ENCODE results near the gene NT5C3A. TPM values are rescaled to one million over a fixed set of nuclear protein-coding genes. Genes with fewer than 3 reads are reported as not detected.

Gene NT5C3A
- total and polyA plus RNA-seq, 9 of the 15 experiments (the other 6 are each of a cell fraction or from before 2014, with no cell fraction given): 18.6 to 60.1 (median 40.0) TPM

- TF ChIP-seq RB1 (IDR thresholded peaks at IDR 0.05; ENCODE audit: low read depth) (0 out of 2 replicates have a peak, but pooled peaks have one; percentile 0), CTBP1 (IDR thresholded peaks at IDR 0.05; ENCODE audit: borderline replicate concordance) (peak; percentile 67), NR2C2 (CRISPR knock-in tag; IDR thresholded peaks at IDR 0.05) (no peak), NR2C2 (tag; IDR thresholded peaks at IDR 0.05) (peak; percentile 65; the same call in 1 of the 2 replicates), HMGN3 (IDR thresholded peaks at IDR 0.05; ENCODE audit: borderline replicate concordance, extremely low read depth, insufficient read length, low read depth, low read length) (peak; percentile 14), ZNF232 (CRISPR knock-in tag; IDR thresholded peaks at IDR 0.05) (0 out of 2 replicates have a peak, but pooled peaks have one; percentile 41), CBFA2T2 (conservative IDR thresholded peaks at IDR 0.05) (no peak), SIN3A (IDR thresholded peaks at IDR 0.05; ENCODE audit: borderline replicate concordance in 2 of 2, control insufficient read depth in 1 of 2, low read depth in 2 of 2, low read length in 2 of 2) (peak; percentile 10 to 67; a peak in 1 of 4 replicates), ZNF212 (CRISPR knock-in tag; IDR thresholded peaks at IDR 0.05) (no peak), REST (IDR thresholded peaks at IDR 0.05; ENCODE audit: borderline replicate concordance) (no peak), REST (CRISPR knock-in tag; IDR thresholded peaks at IDR 0.05; ENCODE audit: low read depth) (0 out of 2 replicates have a peak, but pooled peaks have one; percentile 18), POLR2G (IDR thresholded peaks at IDR 0.05; ENCODE audit: low read depth, low read length) (peak; percentile 85), FOXK2 (conservative IDR thresholded peaks at IDR 0.05 in 1 of 2, IDR thresholded peaks at IDR 0.05 in 1 of 2; ENCODE audit: low read depth in 2 of 2) (peak; percentile 90 to 91), PML (IDR thresholded peaks at IDR 0.05; ENCODE audit: low read length) (peak; percentile 19; the same call in 1 of the 2 replicates), JUND (IDR thresholded peaks at IDR 0.05; ENCODE audit: borderline replicate concordance, low read depth, low read length) (peak; percentile 12; the same call in 1 of the 2 replicates), JUND (tag; IDR thresholded peaks at IDR 0.05; ENCODE audit: borderline replicate concordance, low read depth, low read length) (no peak; the same call in 2 of the 3 replicates), NKRF (IDR thresholded peaks at IDR 0.05; ENCODE audit: borderline replicate concordance) (peak; percentile 58), LCOR (CRISPR knock-in tag; IDR thresholded peaks at IDR 0.05) (peak; percentile 74; the same call in 1 of the 2 replicates)
Measured at GRCh38 chr7:33062782-33063443, 337 bp upstream of the NT5C3A start (continued).
